ENCODE results near the gene INPP4A. TPM values are rescaled to one million over a fixed set of nuclear protein-coding genes. Genes with fewer than 3 reads are reported as not detected.
A peak's percentile ranks its signal among the peaks of the same experiment; 100 is the strongest.

The INPP4A gene
- total RNA-seq, 4 donors from 2014 or later: 30.7 to 58.9 (median 39.4) TPM

- intact Hi-C loops (cut with DNase I): loop anchor here (10.0 kb wide), 1 partner anchor 159 kb away; no protein-coding TSS in a partner anchor
- no peaks in the 10 kb centered on the region for H3K9me3 ChIP-seq
- H3K27ac ChIP-seq (replicated peaks in 1 of 4): no peak overlapping the region
- TF ChIP-seq CTCF (IDR thresholded peaks at IDR 0.05): no peak
- no peak for TF ChIP-seq POLR2A (IDR thresholded peaks at IDR 0.05; ENCODE audit: low read depth)
- TF ChIP-seq POLR2AphosphoS5 (IDR thresholded peaks at IDR 0.05): no peak
- TF ChIP-seq EP300 (IDR thresholded peaks at IDR 0.05): no peak
- no peaks in the 10 kb centered on the region for H3K4me1 ChIP-seq
- H3K36me3 ChIP-seq: peaks cover 30 to 100% (median 91%) of the 10 kb centered on the region in 4 donors
- H3K4me3 ChIP-seq: no peak overlapping the region
- DNase-seq (ENCODE audit: extremely low spot score): no peak
- no peaks in the 10 kb centered on the region for H3K27me3 ChIP-seq
- WGBS: 90% methylated on average over 13 of the region's 13 CpGs
These were observed 128.8 kb downstream of the INPP4A start for GRCh38 chr2:98573426-98573825.

- Histone ChIP-seq H3K4me3 (no peak overlapping the region), H3K4me1 (peaks cover 0 to 7% (median 3%) of the 10 kb centered on the region in 4 donors), H3K27ac (replicated peaks in 1 of 4) (no peak overlapping the region), H3K36me3 (peaks cover 18 to 91% (median 71%) of the 10 kb centered on the region in 4 donors), H3K9me3 (no peaks in the 10 kb centered on the region), H3K27me3 (no peaks in the 10 kb centered on the region)
- intact Hi-C loops (cut with DNase I): loop anchor here (10.0 kb wide), 1 partner anchor 162 kb away; no protein-coding TSS in a partner anchor
- no peak for DNase-seq (ENCODE audit: extremely low spot score)
- 91% methylated on average over 9 of the region's 22 CpGs for WGBS
- no peak for TF ChIP-seq CTCF (IDR thresholded peaks at IDR 0.05)
- no peak for TF ChIP-seq EP300 (IDR thresholded peaks at IDR 0.05)
- no peak for TF ChIP-seq POLR2A (IDR thresholded peaks at IDR 0.05; ENCODE audit: low read depth)
- no peak for TF ChIP-seq POLR2AphosphoS5 (IDR thresholded peaks at IDR 0.05)
These were observed 132.1 kb downstream of the INPP4A start for GRCh38 chr2:98576666-98577312.

- Histone ChIP-seq H3K27ac (replicated peaks in 1 of 4) (no peak overlapping the region), H3K4me3 (no peak overlapping the region), H3K9me3 (no peaks in the 10 kb centered on the region), H3K36me3 (peaks cover 18 to 87% (median 72%) of the 10 kb centered on the region in 4 donors), H3K4me1 (peaks cover 0 to 9% (median 4%) of the 10 kb centered on the region in 4 donors), H3K27me3 (no peaks in the 10 kb centered on the region)
- TF ChIP-seq POLR2AphosphoS5 (IDR thresholded peaks at IDR 0.05) (no peak), CTCF (IDR thresholded peaks at IDR 0.05) (peak in 1 of 3 experiments; percentile 14)
- no peak for DNase-seq (ENCODE audit: extremely low spot score)
- WGBS: 68% methylated on average over 10 of the region's 10 CpGs
- intact Hi-C loops (cut with DNase I): loop anchor here (10.0 kb wide), 1 partner anchor 163 kb away; no protein-coding TSS in a partner anchor
These were observed 132.7 kb downstream of the INPP4A start for GRCh38 chr2:98577313-98577712.

GRCh38 chr2:98578231-98578630 lies 133.6 kb downstream of the INPP4A start:
- intact Hi-C loops (cut with DNase I): loop anchor here (10.0 kb wide), 1 partner anchor 163 kb away; no protein-coding TSS in a partner anchor
- Histone ChIP-seq H3K36me3 (peaks cover 17 to 87% (median 71%) of the 10 kb centered on the region in 4 donors), H3K27me3 (no peaks in the 10 kb centered on the region), H3K4me3 (no peak overlapping the region), H3K4me1 (peaks cover 0 to 9% (median 4%) of the 10 kb centered on the region in 4 donors), H3K27ac (replicated peaks in 1 of 4) (no peak overlapping the region), H3K9me3 (no peaks in the 10 kb centered on the region)
- 95% methylated on average over 9 of the region's 9 CpGs for WGBS
- no peak for TF ChIP-seq EP300 (IDR thresholded peaks at IDR 0.05)
- TF ChIP-seq POLR2AphosphoS5 (IDR thresholded peaks at IDR 0.05): no peak
- TF ChIP-seq POLR2A (IDR thresholded peaks at IDR 0.05; ENCODE audit: low read depth): no peak
- TF ChIP-seq CTCF (IDR thresholded peaks at IDR 0.05): no peak
- no peak for DNase-seq (ENCODE audit: extremely low spot score)
